Measurements from ENCODE around the gene SOBP.

Gene SOBP

GRCh38 chr6:107655864-107656263, 165.9 kb downstream of the SOBP start:
- TF ChIP-seq CTCF (IDR thresholded peaks at IDR 0.05; ENCODE audit: extremely low read depth, missing control alignments): no peak
- no peak for DNase-seq (ENCODE audit: low spot score)

- no peak for DNase-seq (ENCODE audit: low spot score)
- no peak for TF ChIP-seq CTCF (IDR thresholded peaks at IDR 0.05; ENCODE audit: extremely low read depth, missing control alignments)
Observed at GRCh38 chr6:107656401-107656800, 166.5 kb downstream of the SOBP start.

- DNase-seq (ENCODE audit: low spot score): no peak
- TF ChIP-seq CTCF (IDR thresholded peaks at IDR 0.05; ENCODE audit: extremely low read depth, missing control alignments): no peak
Observed at GRCh38 chr6:107656883-107657282, 167.0 kb downstream of the SOBP start.

- TF ChIP-seq CTCF (IDR thresholded peaks at IDR 0.05; ENCODE audit: extremely low read depth, missing control alignments): no peak
Observed at GRCh38 chr6:107657373-107657754, 167.4 kb downstream of the SOBP start.

GRCh38 chr6:107657755-107658461, 168.0 kb downstream of the SOBP start:
- DNase-seq (ENCODE audit: low spot score): peak; percentile 66
- TF ChIP-seq CTCF (IDR thresholded peaks at IDR 0.05; ENCODE audit: extremely low read depth, missing control alignments): no peak

More at GRCh38 chr6:107657373-107657754, 167.4 kb downstream of the SOBP start:
- DNase-seq (ENCODE audit: low spot score): no peak

- TF ChIP-seq CTCF (IDR thresholded peaks at IDR 0.05; ENCODE audit: extremely low read depth, missing control alignments): no peak
- DNase-seq (ENCODE audit: low spot score): no peak
Observed at GRCh38 chr6:107658920-107659865, 169.3 kb downstream of the SOBP start.

GRCh38 chr6:107660839-107661238, 170.9 kb downstream of the SOBP start:
- DNase-seq (ENCODE audit: low spot score): no peak
- TF ChIP-seq CTCF (IDR thresholded peaks at IDR 0.05; ENCODE audit: extremely low read depth, missing control alignments): no peak

Data from GM20000 (cell line).